Measurements from ENCODE around the gene KCNQ5. TPM values are rescaled to one million over a fixed set of nuclear protein-coding genes. Genes with fewer than 3 reads are reported as not detected.

The KCNQ5 gene
- total RNA-seq, 1 experiment from 2014 or later: not detected

DNA sequence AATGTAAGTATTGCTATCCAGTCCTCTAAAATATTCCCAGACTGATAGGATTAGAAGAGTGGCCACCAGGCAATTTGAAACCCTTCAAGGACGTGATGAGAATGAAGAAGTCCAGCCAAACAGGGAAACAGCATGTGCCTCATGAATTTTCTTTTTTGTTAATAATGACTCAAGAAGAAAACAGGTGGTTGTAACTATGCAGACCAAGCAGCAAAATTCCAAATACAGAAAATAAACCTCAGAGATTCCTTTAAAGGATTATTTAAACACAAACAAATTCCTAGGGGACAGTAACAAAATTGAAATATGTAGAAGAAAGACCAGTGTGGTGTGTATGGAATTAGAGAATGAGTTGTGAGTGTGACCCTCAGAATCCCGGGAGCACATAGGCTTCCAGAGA, 239.2 kb downstream of the KCNQ5 start:
- Histone ChIP-seq H3K4me2 (ENCODE audit: low read length) (no peak overlapping the region), H4K20me1 (ENCODE audit: insufficient read depth) (no peaks in the 10 kb centered on the region), H3K9me3 (ENCODE audit: control insufficient read depth in 1 of 2, insufficient read depth in 1 of 2, low read depth in 1 of 2, low read length in 2 of 2) (no peaks in the 10 kb centered on the region), H3K4me1 (ENCODE audit: control insufficient read depth in 1 of 2, insufficient read depth in 2 of 2, low read length in 2 of 2) (no peaks in the 10 kb centered on the region), H3K9ac (ENCODE audit: low read length) (no peak overlapping the region), H3K79me2 (ENCODE audit: insufficient read depth, low read length) (no peaks in the 10 kb centered on the region), H3K36me3 (ENCODE audit: control insufficient read depth in 1 of 2, insufficient read depth in 2 of 2, low read length in 2 of 2) (no peaks in the 10 kb centered on the region), H3K27ac (ENCODE audit: low read depth, low read length) (no peak overlapping the region), H3K27me3 (ENCODE audit: insufficient read depth, low read length) (peaks cover 33% of the 10 kb centered on the region), H3K9me2 (ENCODE audit: insufficient read depth) (no peaks in the 10 kb centered on the region), H2AFZ (ENCODE audit: low read depth, low read length, poor library complexity, severe bottlenecking) (no peak overlapping the region), H3K4me3 (replicated peaks in 1 of 2; ENCODE audit: low read depth in 1 of 2, low read length in 2 of 2) (no peak overlapping the region)
- RAD21 ChIA-PET (ENCODE audit: low non-redundant PET in 1 of 2, low total read pairs in 2 of 2, uncharacterized antibody in 2 of 2, unreplicated experiment in 2 of 2): no interaction called here
- intact Hi-C loops (cut with micrococcal nuclease): no loop called here
- CTCF ChIA-PET: no interaction called here
- ATAC-seq (no peak), DNase-seq (ENCODE audit: low read depth, low spot score) (no peak)
- TF ChIP-seq, protein P1, sequence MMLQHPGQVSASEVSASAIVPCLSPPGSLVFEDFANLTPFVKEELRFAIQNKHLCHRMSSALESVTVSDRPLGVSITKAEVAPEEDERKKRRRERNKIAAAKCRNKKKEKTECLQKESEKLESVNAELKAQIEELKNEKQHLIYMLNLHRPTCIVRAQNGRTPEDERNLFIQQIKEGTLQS (IDR thresholded peaks at IDR 0.05): no peak
- TF ChIP-seq FOSL1 (IDR thresholded peaks at IDR 0.05; ENCODE audit: low read depth): no peak
- TF ChIP-seq, protein P2, sequence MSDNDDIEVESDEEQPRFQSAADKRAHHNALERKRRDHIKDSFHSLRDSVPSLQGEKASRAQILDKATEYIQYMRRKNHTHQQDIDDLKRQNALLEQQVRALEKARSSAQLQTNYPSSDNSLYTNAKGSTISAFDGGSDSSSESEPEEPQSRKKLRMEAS (IDR thresholded peaks at IDR 0.05): no peak
- TF ChIP-seq SRF (IDR thresholded peaks at IDR 0.05; ENCODE audit: low read depth): no peak
- no peak for TF ChIP-seq RAD21 (IDR thresholded peaks at IDR 0.05; ENCODE audit: low read depth)
- no peak for TF ChIP-seq YY1 (IDR thresholded peaks at IDR 0.05; ENCODE audit: extremely low read depth, insufficient replicate concordance, low read depth, low read length)
- TF ChIP-seq ZBTB33 (IDR thresholded peaks at IDR 0.05; ENCODE audit: extremely low read depth, insufficient replicate concordance, low read length): no peak
- no TSS peak for BruUV-seq (replicated peaks)
- POLR2A ChIA-PET: no interaction called here

GRCh38 chr6:72861935-72862432, 240.1 kb downstream of the KCNQ5 start:
- Histone ChIP-seq H3K4me2 (ENCODE audit: low read length) (no peak overlapping the region), H3K9me3 (ENCODE audit: control insufficient read depth in 1 of 2, insufficient read depth in 1 of 2, low read depth in 1 of 2, low read length in 2 of 2) (no peaks in the 10 kb centered on the region), H3K27ac (ENCODE audit: low read depth, low read length) (no peak overlapping the region), H3K79me2 (ENCODE audit: insufficient read depth, low read length) (no peaks in the 10 kb centered on the region), H3K4me3 (replicated peaks in 1 of 2; ENCODE audit: low read depth in 1 of 2, low read length in 2 of 2) (no peak overlapping the region), H3K27me3 (ENCODE audit: insufficient read depth, low read length) (peaks cover 33% of the 10 kb centered on the region), H3K4me1 (ENCODE audit: control insufficient read depth in 1 of 2, insufficient read depth in 2 of 2, low read length in 2 of 2) (no peaks in the 10 kb centered on the region), H3K9me2 (ENCODE audit: insufficient read depth) (no peaks in the 10 kb centered on the region), H4K20me1 (ENCODE audit: insufficient read depth) (no peaks in the 10 kb centered on the region), H3K9ac (ENCODE audit: low read length) (no peak overlapping the region), H3K36me3 (ENCODE audit: control insufficient read depth in 1 of 2, insufficient read depth in 2 of 2, low read length in 2 of 2) (no peaks in the 10 kb centered on the region), H2AFZ (ENCODE audit: low read depth, low read length, poor library complexity, severe bottlenecking) (no peak overlapping the region)
- CTCF ChIA-PET: no interaction called here
- POLR2A ChIA-PET: interaction anchor here (0.9 kb wide), 1 partner anchor 12 kb away, joined by 3 read pairs; no protein-coding TSS in a partner anchor
- intact Hi-C loops (cut with micrococcal nuclease): no loop called here
- ATAC-seq (no peak), DNase-seq (ENCODE audit: low read depth, low spot score) (no peak)
- RAD21 ChIA-PET (ENCODE audit: low non-redundant PET in 1 of 2, low total read pairs in 2 of 2, uncharacterized antibody in 2 of 2, unreplicated experiment in 2 of 2): no interaction called here
- BruUV-seq (replicated peaks): no TSS peak
- TF ChIP-seq TCF7L2 (IDR thresholded peaks at IDR 0.05; ENCODE audit: borderline replicate concordance, extremely low read depth, insufficient read depth, insufficient read length) (no peak), POLR2A (IDR thresholded peaks at IDR 0.05; ENCODE audit: borderline replicate concordance, extremely low read depth, insufficient read depth, insufficient read length) (no peak), YY1 (IDR thresholded peaks at IDR 0.05; ENCODE audit: extremely low read depth, insufficient replicate concordance, low read depth, low read length) (no peak), POLR2AphosphoS5 (IDR thresholded peaks at IDR 0.05; ENCODE audit: low read depth, low read length) (no peak), EZH2phosphoT487 (IDR thresholded peaks at IDR 0.05; ENCODE audit: borderline replicate concordance) (no peak)
- TF ChIP-seq, protein P3, sequence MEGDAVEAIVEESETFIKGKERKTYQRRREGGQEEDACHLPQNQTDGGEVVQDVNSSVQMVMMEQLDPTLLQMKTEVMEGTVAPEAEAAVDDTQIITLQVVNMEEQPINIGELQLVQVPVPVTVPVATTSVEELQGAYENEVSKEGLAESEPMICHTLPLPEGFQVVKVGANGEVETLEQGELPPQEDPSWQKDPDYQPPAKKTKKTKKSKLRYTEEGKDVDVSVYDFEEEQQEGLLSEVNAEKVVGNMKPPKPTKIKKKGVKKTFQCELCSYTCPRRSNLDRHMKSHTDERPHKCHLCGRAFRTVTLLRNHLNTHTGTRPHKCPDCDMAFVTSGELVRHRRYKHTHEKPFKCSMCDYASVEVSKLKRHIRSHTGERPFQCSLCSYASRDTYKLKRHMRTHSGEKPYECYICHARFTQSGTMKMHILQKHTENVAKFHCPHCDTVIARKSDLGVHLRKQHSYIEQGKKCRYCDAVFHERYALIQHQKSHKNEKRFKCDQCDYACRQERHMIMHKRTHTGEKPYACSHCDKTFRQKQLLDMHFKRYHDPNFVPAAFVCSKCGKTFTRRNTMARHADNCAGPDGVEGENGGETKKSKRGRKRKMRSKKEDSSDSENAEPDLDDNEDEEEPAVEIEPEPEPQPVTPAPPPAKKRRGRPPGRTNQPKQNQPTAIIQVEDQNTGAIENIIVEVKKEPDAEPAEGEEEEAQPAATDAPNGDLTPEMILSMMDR (IDR thresholded peaks at IDR 0.05 in 2 of 3, conservative IDR thresholded peaks at IDR 0.05 in 1 of 3; ENCODE audit: borderline replicate concordance in 1 of 3, insufficient read depth in 1 of 3, low read depth in 2 of 3, low read length in 2 of 3): no peak
- TF ChIP-seq, protein P1 (IDR thresholded peaks at IDR 0.05): no peak

Data from HCT116 (cell line).